ENCODE data around the gene RSKR. TPM values are rescaled to one million over a fixed set of nuclear protein-coding genes. Genes with fewer than 3 reads are reported as not detected.

The RSKR gene
- total and polyA plus RNA-seq, 9 of the 15 experiments (the other 6 are each of a cell fraction or from before 2014, with no cell fraction given), result 1.4 to 42.3 (median 16.2) TPM

GRCh38 chr17:28661635-28662526 lies 47.9 kb upstream of the RSKR start, which contains the start of the genes SDF2 and SUPT6H (continued):
- TF ChIP-seq ZBTB26 (CRISPR knock-in tag; IDR thresholded peaks at IDR 0.05), result no peak; the same call in 1 of the 2 replicates
- no peak; the same call in 1 of the 2 replicates for TF ChIP-seq GTF2F1 (IDR thresholded peaks at IDR 0.05; ENCODE audit: low read depth, low read length)
- 0 out of 2 replicates have a peak, but pooled peaks have one; percentile 5 for TF ChIP-seq THAP12 (CRISPR knock-in tag; IDR thresholded peaks at IDR 0.05)
- TF ChIP-seq ZNF24 (IDR thresholded peaks at IDR 0.05), result 0 out of 2 replicates have a peak, but pooled peaks have one; percentile 9
- 0 out of 2 replicates have a peak, but pooled peaks have one; percentile 7 for TF ChIP-seq HBP1 (CRISPR knock-in tag; IDR thresholded peaks at IDR 0.05)
- TF ChIP-seq PKNOX1 (IDR thresholded peaks at IDR 0.05), result peak; percentile 84
- TF ChIP-seq ZNF436 (CRISPR knock-in tag; IDR thresholded peaks at IDR 0.05), result no peak
- 0 out of 2 replicates have a peak, but pooled peaks have one; percentile 19 for TF ChIP-seq NR4A1 (CRISPR knock-in tag; IDR thresholded peaks at IDR 0.05)
- no peak for TF ChIP-seq NR4A1 (tag; IDR thresholded peaks at IDR 0.05)
- no peak for TF ChIP-seq RBM17 (IDR thresholded peaks at IDR 0.05; ENCODE audit: borderline replicate concordance, low read depth, low read length)
- no peak for TF ChIP-seq WHSC1 (IDR thresholded peaks at IDR 0.05; ENCODE audit: low read length)
- TF ChIP-seq RBBP5 (IDR thresholded peaks at IDR 0.05; ENCODE audit: borderline replicate concordance, insufficient read depth, low read length, poor library complexity, severe bottlenecking), result peak; percentile 93
- TF ChIP-seq SNIP1 (IDR thresholded peaks at IDR 0.05; ENCODE audit: low read depth), result no peak
- TF ChIP-seq ZNF644 (tag; IDR thresholded peaks at IDR 0.05; ENCODE audit: low read depth), result no peak
- peak; percentile 39; the same call in 1 of the 2 replicates for TF ChIP-seq MAX (CRISPR knock-in tag; IDR thresholded peaks at IDR 0.05)
- TF ChIP-seq POLR2G (IDR thresholded peaks at IDR 0.05; ENCODE audit: low read depth, low read length), result peak; percentile 96
- peak; percentile 84 for TF ChIP-seq PML (IDR thresholded peaks at IDR 0.05; ENCODE audit: low read length)
- peak; percentile 82 for TF ChIP-seq POLR2H (tag; IDR thresholded peaks at IDR 0.05; ENCODE audit: low read depth)
- TF ChIP-seq TAF7 (tag; IDR thresholded peaks at IDR 0.05), result peak; percentile 85
- TF ChIP-seq SIN3B (IDR thresholded peaks at IDR 0.05; ENCODE audit: low read depth), result peak; percentile 91

Data from K562 (cell line).